ENCODE results near the gene CERS6.
A peak's percentile ranks its signal among the peaks of the same experiment; 100 is the strongest.

Gene CERS6

GRCh38 chr2:168466834-168467565 is 10.9 kb downstream of the CERS6 start:
- CTCF ChIA-PET = interaction anchor here (0.6 kb wide), 2 partner anchors 8 to 303 kb away, joined by 3 read pairs; no protein-coding TSS in a partner anchor
- no peaks in the 10 kb centered on the region for H3K9me3 ChIP-seq (ENCODE audit: control insufficient read depth, insufficient read depth, low read depth, low read length)

DNA sequence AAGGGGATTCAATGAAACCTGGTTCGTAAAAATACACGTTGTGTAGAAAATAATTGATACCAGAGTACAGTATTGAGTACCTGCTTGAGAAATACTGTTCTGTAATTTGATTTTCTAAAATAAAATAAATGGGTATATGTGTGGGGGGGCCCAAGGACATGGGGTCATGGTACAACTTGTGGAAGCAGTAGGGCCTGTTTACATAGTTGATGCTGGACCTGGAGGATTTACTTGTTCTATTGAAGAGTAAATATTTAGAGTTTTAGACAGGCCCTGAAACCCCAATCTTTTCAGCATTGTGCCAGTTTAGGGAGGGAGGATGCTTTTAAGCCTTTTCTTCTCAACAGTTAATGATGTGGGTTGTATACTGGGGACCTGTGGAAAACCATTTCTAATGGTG is 11.7 kb downstream of the CERS6 start:
- no peaks in the 10 kb centered on the region for H3K36me3 ChIP-seq (ENCODE audit: control insufficient read depth in 2 of 2, insufficient read depth in 1 of 2, low read length in 2 of 2)
- ChIA-PET CTCF (no interaction called here), POLR2A (no interaction called here)
- H3K27ac ChIP-seq (ENCODE audit: extremely low read depth, low read depth, low read length) = no peak overlapping the region
- H3K9me3 ChIP-seq (ENCODE audit: control insufficient read depth, insufficient read depth, low read depth, low read length) = no peaks in the 10 kb centered on the region
- H3K4me3 ChIP-seq (ENCODE audit: low read depth, low read length) = no peak overlapping the region
- TF ChIP-seq ZNF600 (tag by site-specific recombination; IDR thresholded peaks at IDR 0.05) = no peak
- no peak for TF ChIP-seq ZNF830 (tag by site-specific recombination; IDR thresholded peaks at IDR 0.05; ENCODE audit: low read depth)
- no peak for TF ChIP-seq ELK4 (IDR thresholded peaks at IDR 0.05; ENCODE audit: borderline replicate concordance, low read depth, low read length)
- no peak for TF ChIP-seq HOXD13 (CRISPR knock-in tag; IDR thresholded peaks at IDR 0.05; ENCODE audit: borderline replicate concordance)
- no peak for TF ChIP-seq ZFHX2 (tag by site-specific recombination; conservative IDR thresholded peaks at IDR 0.05)
- no peak for TF ChIP-seq ZNF221 (tag by site-specific recombination; IDR thresholded peaks at IDR 0.05; ENCODE audit: borderline replicate concordance)
- TF ChIP-seq, protein P1, sequence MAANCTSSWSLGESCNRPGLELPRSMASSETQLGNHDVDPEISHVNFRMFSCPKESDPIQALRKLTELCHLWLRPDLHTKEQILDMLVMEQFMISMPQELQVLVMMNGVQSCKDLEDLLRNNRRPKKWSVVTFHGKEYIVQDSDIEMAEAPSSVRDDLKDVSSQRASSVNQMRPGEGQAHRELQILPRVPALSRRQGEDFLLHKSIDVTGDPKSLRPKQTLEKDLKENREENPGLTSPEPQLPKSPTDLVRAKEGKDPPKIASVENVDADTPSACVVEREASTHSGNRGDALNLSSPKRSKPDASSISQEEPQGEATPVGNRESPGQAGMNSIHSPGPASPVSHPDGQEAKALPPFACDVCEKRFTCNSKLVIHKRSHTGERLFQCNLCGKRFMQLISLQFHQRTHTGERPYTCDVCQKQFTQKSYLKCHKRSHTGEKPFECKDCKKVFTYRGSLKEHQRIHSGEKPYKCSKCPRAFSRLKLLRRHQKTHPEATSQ (tag by site-specific recombination; IDR thresholded peaks at IDR 0.05) = no peak
- no peak for TF ChIP-seq ZSCAN30 (tag by site-specific recombination; IDR thresholded peaks at IDR 0.05)
- H3K4me1 ChIP-seq (ENCODE audit: control insufficient read depth, insufficient read depth, low read length) = peaks cover 27% of the 10 kb centered on the region

More at GRCh38 chr2:168466834-168467565, 10.9 kb downstream of the CERS6 start:
- H3K36me3 ChIP-seq (ENCODE audit: control insufficient read depth in 2 of 2, insufficient read depth in 1 of 2, low read length in 2 of 2) = no peaks in the 10 kb centered on the region
- H3K27ac ChIP-seq (ENCODE audit: extremely low read depth, low read depth, low read length) = peak overlapping the region; percentile 20; the same call in 1 of the 2 replicates
- H3K4me1 ChIP-seq (ENCODE audit: control insufficient read depth, insufficient read depth, low read length) = peaks cover 27% of the 10 kb centered on the region
- POLR2A ChIA-PET = no interaction called here
- H3K4me3 ChIP-seq (ENCODE audit: low read depth, low read length) = no peak overlapping the region
- TF ChIP-seq ZNF624 (tag by site-specific recombination; IDR thresholded peaks at IDR 0.05) (no peak), ZNF623 (tag by site-specific recombination; IDR thresholded peaks at IDR 0.05) (no peak), ZNF629 (tag by site-specific recombination; IDR thresholded peaks at IDR 0.05) (no peak), ZNF561 (tag by site-specific recombination; IDR thresholded peaks at IDR 0.05; ENCODE audit: borderline replicate concordance) (no peak), ZNF394 (tag by site-specific recombination; IDR thresholded peaks at IDR 0.05; ENCODE audit: borderline replicate concordance) (no peak), ZNF221 (tag by site-specific recombination; IDR thresholded peaks at IDR 0.05; ENCODE audit: borderline replicate concordance) (no peak), ZNF776 (tag by site-specific recombination; IDR thresholded peaks at IDR 0.05; ENCODE audit: borderline replicate concordance) (no peak), RBAK (tag by site-specific recombination; IDR thresholded peaks at IDR 0.05) (no peak), PRDM6 (tag by site-specific recombination; IDR thresholded peaks at IDR 0.05) (peak; percentile 92), ZNF366 (tag by site-specific recombination; conservative IDR thresholded peaks at IDR 0.05) (0 out of 2 replicates have a peak, but pooled peaks have one; percentile 15), OSR2 (tag by site-specific recombination; IDR thresholded peaks at IDR 0.05) (peak; percentile 50; the same call in 1 of the 2 replicates), ZNF513 (tag by site-specific recombination; IDR thresholded peaks at IDR 0.05) (no peak), BCL11B (tag by site-specific recombination; IDR thresholded peaks at IDR 0.05; ENCODE audit: low read depth) (no peak), ZNF830 (tag by site-specific recombination; IDR thresholded peaks at IDR 0.05; ENCODE audit: low read depth) (no peak), KLF10 (tag by site-specific recombination; IDR thresholded peaks at IDR 0.05) (no peak), TCF7L2 (IDR thresholded peaks at IDR 0.05; ENCODE audit: borderline replicate concordance, low read depth, low read length) (no peak), OVOL3 (tag by site-specific recombination; IDR thresholded peaks at IDR 0.05) (no peak), ZIC2 (tag by site-specific recombination; IDR thresholded peaks at IDR 0.05) (no peak), SETDB1 (IDR thresholded peaks at IDR 0.05; ENCODE audit: insufficient read length, low read length) (no peak), ZNF37A (tag by site-specific recombination; IDR thresholded peaks at IDR 0.05) (no peak), ZNF302 (tag by site-specific recombination; IDR thresholded peaks at IDR 0.05; ENCODE audit: low read depth) (no peak), ZNF223 (tag by site-specific recombination; IDR thresholded peaks at IDR 0.05) (no peak), ZFHX2 (tag by site-specific recombination; conservative IDR thresholded peaks at IDR 0.05) (no peak), ZNF114 (tag by site-specific recombination; IDR thresholded peaks at IDR 0.05) (no peak)
